ENCODE results near the gene PTDSS2. TPM values are rescaled to one million over a fixed set of nuclear protein-coding genes. Genes with fewer than 3 reads are reported as not detected.

Gene PTDSS2
- total RNA-seq, 1 donor from 2014 or later, result 40.7 TPM

DNA sequence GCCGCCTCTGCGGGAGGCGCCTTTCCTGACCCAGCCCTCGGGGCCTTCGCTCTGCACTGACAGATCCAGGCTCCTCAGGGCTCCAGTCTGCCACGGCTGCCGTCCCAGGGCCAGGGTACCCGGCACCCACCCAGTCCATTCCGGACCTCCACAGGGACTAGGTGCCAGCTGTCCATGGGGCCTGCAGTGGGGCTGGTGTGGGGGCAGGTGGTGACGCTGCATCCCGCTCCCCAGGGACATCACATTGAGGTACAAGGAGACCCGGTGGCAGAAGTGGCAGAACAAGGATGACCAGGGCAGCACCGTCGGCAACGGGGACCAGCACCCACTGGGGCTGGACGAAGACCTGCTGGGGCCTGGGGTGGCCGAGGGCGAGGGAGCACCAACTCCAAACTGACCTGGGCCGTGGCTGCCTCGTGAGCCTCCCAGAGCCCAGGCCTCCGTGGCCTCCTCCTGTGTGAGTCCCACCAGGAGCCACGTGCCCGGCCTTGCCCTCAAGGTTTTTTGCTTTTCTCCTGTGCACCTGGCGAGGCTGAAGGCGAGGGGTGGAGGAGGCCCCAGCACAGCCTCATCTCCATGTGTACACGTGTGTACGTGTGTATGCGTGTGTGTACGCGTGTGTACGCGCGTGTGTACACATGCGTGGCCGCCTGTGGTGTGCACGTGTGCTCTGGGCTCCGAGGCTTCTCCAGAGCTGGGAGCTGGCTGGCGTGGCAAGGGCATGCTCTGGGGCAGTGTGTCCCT is 40.3 kb downstream of the PTDSS2 start:
- no peak for DNase-seq (ENCODE audit: low read depth)

DNA sequence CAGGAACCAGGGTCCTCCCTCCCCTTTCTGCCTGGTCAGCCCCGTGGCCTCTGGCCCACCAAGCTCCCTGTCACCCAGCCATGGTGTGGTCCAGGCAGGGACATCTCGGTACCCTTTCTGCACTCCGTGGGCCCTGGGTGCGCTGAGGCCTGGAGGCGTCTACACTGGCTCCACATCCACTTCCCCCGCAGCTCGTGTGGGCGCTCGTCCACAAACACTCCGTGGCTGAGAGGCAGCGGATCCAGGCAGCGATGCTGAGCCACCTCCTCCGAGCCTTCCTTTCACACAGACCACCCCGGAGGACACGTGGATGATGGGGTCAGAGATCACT is 40.8 kb downstream of the PTDSS2 start:
- no peak for DNase-seq (ENCODE audit: low read depth)

DNA sequence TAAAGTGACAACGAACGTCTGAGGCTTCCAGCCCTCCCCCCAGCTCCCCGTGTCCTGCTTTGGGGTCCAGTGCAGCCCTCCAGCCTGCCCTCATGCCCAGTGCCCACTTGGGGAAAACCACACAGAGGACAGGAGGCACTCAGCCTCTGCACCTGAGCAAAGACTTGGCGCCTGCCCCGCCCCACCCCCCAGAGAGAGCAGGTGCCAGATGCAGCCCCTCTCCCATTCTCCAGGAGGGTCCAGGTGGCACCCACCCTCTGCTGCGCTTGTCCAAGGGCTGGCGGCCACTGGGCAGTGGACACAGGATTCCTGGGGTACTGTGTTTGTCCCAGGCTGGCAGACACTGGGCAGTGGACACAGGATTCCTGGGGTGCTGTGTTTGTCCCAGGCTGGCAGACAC is 41.3 kb downstream of the PTDSS2 start:
- no peak for DNase-seq (ENCODE audit: low read depth)

DNA sequence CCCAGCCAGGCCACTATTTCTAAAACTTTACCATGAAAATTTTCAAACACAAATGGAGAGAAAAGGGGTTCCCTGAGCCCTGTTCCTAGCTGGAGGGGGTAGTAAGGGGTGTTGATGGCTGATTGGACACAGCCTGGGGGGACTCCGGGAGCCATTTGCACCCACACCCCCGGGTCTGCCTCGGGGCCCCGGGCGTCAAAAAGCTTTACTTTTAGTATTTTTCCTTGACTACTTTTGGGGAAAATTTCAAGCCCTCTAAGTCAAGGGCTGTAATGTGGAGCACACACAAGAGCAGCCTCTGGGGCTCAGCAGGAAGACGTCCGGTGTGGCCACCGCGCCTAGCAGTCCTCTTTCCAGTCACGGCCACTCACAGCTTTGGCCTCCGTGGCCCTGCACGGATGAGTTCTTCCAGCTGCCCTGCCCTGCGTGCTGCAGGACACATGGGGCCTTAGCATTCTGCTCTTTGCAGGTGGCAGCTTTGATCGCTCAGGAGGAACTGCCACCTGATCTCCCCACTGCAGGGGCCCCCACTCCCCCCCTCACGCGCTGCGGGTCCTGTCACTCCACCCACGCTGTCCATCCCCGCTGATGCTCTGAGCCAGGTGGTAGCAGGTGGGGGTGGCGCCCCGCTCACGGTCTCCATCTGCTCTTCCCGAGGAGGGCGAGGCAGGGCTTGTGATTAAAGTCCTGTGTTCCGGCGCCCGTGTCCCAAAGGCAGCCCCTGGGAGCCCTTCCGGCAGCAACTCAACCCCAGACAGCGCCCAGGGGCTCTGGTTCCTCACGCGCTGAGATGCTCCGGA is 42.5 kb downstream of the PTDSS2 start:
- DNase-seq (ENCODE audit: low read depth), result no peak

DNA sequence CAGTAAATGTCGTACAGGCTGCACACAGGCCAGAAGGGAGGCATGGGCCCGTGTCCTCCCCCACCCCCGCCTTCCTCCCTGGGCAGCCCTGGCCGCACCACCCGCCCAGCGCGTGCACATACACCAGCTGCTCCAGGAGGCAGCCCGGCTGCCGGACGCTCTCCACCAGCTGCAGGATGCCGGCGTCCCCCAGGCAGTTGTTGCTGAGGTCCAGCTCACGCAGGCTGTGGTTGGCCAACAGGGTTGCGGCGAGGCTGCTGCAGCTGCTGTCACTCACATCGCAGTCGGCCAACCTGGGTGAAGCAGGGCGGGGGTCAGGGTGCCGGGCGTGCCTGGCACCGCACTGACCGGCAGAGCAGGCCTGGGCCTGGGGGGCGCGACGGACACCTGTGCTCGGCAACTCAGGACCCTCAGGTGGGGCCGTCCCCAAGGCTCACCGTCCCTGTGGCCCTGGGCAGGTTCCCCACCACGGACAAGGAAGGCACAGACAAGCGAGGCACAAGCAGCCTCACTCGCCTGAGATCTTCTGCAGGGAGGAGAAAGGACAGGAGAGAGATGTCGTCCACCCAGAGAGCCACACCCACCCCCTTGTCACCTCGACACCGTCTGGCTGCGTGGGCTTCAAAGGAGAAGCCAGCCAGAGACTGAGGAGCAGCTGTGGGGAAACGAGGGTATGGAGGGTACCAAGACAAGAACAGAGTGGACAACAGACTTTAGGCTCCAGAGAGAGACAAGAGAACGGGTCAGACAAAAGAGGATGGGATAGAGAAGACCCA is 44.9 kb downstream of the PTDSS2 start:
- no peak for DNase-seq (ENCODE audit: low read depth)

DNA sequence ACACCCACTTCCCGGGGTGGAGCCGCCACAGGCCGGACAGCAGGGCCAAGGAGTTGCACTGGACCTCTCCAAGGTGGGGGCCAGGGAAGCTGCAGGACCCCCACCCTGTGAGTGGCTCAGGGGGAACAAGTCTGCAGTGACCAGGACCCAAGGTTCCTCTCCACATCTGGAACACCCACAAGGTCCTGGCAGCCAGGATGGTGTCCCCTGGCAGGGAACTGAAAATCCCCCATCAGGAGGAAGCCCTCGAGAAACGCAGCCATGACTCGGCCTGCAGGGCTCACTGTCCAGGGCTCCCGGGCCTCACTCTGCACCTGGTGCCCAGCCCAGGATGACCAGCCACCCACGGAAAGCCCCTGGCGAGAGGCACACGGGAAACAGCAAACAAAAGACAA is 45.5 kb downstream of the PTDSS2 start:
- DNase-seq (ENCODE audit: low read depth), result no peak

DNA sequence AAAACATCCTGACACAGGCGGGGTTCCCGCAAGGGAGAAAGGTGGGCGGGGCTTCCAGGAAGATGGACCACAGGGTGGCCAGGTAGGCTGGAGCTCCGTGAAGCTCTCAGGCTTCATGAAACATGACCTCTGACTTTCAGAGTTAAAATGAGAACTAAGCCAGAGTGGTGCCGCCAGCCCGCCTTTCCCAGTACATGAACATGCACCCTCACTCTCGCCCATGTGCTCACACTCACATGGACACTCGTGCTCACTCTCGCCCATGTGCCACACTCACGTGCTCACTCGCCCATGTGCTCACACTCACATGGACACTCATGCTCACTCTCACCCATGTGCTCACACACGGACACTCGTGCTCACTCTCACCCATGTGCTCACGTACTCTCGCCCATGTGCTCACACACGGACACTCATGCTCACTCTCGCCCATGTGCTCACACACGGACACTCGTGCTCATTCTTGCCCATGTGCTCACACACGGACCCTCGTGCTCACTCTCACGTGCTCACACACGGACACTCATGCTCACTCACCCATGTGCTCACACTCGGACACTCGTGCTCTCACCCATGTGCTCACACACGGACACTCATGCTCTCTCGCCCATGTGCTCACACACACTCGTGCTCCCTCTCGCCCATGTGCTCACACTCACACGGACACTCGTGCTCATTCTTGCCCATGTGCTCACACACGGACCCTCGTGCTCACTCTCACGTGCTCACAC is 46.9 kb downstream of the PTDSS2 start:
- DNase-seq (ENCODE audit: low read depth), result no peak

DNA sequence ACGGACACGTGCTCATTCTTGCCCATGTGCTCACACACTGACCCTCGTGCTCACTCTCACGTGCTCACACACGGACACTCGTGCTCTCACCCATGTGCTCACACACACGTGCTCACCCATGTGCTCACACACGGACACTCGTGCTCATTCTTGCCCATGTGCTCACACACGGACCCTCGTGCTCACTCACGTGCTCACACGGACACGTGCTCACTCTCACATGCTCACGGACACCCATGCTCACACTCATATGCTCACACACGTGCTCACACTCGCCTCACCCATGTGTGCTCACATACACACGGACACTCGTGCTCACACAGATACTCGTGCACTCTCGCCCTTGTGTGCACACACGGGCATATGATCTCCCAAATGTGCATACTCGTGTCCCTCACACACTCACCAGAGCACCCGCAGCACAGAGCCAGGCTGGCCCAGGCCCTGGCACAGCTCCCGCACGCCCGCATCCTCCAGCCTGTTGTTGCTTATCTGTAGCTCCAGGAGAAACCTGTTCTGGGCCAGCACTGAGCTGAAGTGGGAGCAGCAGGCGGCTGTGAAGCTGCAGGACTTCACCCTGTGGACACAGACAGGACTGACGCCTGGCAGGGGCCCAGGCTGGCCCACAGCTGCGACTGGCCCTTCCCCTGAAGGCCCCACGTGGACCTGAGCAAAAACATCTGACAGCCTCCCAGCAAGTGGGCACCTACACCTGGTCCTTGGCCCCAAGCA is 47.7 kb downstream of the PTDSS2 start:
- DNase-seq (ENCODE audit: low read depth), result no peak

DNA sequence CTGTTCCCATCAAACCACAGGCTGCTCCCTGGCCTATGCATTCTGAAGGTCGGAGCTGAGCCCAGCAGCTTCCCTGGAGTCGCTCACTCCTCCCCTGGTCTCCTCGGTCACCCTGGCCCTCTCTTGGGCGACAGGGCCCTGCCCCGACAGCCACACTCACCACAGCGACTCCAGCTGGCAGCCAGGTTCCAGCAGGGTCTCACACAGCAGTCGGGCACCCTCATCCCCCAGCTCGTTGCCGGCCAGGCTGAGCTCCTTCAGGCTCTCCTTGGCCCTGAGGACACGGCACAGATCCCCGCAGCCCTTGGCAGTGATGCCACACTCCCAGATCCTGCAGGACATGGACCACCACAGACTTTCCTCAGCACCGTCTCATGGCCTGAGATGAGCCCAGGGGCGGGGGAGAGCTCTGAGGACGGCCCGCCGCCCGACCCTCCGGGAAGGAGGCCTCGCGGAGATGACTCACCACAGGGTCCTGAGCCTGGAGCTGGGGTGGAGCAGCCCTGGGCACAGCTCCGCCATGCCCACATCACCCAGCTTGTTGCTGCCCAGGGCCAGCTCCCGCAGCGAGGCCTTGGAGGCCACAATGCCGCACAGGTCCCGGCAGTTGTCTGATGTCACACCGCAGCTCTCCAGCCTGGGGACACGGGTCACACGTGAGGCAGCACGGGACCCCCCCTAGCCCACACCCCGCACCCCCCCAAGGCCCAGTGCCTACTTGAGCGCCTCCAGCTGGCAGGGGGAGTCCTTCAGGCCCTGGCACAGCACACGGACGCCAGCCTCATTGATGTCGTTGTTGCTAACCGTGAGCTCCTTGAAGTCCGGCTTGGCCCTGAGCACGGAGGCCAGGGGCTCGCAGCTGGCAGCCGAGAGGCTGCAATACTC is 48.5 kb downstream of the PTDSS2 start:
- DNase-seq (ENCODE audit: low read depth), result no peak

DNA sequence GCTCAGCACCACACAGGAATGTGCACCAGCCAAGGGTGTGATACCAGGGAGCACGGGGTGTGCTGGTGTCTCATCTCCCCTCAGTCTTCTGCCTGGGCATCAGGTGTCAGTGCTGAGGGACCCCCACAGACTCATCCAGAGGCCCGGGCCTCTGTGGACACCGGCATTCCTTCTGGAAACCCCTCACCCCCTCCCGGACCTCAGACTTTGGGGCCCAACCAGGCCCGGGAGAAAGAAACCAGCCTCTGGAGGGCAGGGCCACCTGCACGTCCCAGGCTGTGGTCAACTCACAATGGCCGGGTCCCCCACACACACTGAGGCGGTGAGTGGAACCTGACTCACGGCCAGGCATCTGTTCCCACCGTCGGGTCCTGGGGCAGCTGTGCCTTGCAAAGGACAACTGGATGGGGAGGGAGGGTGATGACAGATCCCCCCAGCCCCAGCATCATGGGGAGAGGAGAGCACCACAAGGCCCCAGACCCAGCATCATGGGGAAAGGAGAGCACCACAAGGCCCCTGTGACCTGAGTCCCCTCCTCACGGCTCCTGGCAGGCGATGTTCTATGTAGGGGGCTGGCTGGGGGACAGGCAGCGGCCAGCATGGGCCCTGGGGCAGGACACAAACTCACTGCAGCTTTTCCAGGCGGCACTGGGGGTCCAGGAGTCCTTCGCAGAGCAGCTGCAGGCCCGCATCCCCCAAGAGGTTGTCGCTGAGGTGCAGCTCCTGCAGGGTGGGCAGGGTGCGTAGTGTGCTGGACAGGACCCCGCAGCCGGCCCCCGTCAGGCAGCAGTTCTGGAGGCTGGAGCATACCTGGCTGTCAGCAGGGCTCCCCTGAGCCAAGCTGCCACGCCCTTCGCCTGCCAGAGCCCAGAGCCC is 49.4 kb downstream of the PTDSS2 start:
- DNase-seq (ENCODE audit: low read depth), result no peak

DNA sequence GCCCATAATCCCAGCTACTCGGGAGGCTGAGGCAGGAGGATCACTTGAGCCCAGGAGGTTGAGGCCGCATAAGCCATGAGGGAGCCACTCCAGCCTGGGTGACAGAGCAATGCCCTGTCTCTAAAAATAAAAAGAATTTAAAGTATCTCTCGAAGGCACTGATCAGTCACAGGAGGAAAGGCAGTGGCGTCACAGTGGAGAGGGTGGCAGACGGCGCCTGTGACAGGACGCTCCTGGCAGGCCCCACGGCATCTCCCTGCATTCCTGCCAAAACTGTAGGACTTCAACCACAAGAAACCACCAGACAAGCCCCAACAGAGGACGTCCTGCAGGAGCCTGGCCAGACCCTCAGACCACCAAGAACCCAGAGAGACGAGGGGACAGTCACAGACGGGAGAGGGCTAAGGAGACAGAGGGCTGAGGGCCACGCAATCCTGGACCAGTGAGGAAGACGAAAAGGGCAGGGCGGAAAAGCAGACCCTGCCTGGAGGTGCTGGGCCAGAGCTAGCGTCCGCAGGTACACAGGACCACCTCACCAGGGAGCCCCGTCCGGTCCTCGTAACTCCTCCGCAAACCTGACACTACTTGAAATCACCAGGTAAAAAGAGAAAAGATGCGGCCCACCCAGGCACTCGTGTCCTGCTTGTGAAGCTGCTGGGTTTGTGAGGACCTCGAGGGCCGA is 51.1 kb downstream of the PTDSS2 start:
- DNase-seq (ENCODE audit: low read depth), result no peak

DNA sequence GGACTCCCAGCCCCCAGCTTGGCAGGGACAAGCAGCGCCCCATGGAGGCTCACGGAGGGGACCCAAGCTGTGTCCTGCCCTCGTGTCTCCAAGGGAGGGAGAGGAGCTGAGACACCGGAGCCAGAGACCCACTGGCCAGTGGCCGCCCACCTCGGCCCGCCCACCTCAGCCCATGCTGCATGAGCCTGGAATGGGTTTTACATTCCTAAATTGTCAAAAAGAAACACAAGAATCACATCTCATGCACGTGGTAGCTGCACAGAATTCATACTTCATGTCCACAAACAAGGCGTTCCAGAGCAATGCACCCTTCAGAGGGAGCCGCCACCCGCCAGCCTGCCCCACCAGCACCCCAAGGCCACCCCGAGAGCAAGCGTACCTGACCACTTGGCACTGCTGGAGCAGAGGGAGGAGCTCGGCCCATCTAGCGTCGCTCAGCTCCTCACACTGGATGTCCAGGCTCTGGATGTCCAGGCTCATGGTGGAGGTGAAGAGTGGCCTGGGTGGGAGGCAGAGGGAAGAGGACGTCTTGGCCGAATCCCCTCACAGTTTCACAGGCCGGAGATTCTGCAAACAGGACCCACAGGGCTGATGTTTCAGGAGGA is 51.7 kb downstream of the PTDSS2 start:
- DNase-seq (ENCODE audit: low read depth), result no peak

DNA sequence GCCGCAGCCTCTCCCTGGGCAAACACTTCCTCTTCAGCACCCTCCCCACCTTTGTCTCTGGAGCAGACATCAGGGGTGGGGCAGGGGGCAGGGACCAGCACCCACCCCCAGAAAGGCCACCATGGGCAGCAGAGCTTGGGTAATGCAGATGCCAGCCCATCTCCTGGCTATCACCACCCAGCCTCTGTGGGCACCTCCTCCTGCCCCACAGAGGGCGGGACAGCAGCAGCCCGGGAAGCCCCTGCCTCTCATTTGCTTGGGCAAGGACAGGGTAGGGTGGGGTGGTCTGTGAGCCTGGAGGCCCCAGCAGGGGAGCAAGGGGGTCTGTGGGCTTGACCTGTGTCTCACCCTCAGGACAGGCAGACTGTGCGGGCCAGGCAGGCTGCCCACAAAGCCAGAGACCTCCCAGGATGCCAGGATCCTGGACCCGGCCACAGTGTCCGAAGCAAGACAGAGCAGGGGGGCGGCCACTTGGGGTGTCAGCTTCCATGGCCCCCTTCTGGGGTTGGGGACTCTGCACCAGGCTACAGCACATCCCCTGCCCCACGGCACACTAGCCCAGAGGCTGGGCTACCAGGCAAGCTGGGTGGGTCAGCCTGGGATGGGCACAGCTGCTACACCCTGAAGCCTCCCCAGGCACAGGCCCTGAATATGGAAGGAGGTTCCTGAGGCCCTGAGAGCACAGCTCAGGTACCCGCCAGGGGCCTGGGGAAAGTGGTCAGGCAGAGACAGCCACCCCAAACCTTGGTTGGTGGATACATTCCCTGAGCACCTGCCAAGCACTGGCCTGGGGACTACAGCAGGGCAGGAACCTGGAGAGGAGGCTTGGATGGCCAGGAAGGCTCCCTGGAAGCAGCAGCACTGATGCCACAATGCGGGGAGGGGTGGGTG is 52.5 kb downstream of the PTDSS2 start:
- no peak for DNase-seq (ENCODE audit: low read depth)

DNA sequence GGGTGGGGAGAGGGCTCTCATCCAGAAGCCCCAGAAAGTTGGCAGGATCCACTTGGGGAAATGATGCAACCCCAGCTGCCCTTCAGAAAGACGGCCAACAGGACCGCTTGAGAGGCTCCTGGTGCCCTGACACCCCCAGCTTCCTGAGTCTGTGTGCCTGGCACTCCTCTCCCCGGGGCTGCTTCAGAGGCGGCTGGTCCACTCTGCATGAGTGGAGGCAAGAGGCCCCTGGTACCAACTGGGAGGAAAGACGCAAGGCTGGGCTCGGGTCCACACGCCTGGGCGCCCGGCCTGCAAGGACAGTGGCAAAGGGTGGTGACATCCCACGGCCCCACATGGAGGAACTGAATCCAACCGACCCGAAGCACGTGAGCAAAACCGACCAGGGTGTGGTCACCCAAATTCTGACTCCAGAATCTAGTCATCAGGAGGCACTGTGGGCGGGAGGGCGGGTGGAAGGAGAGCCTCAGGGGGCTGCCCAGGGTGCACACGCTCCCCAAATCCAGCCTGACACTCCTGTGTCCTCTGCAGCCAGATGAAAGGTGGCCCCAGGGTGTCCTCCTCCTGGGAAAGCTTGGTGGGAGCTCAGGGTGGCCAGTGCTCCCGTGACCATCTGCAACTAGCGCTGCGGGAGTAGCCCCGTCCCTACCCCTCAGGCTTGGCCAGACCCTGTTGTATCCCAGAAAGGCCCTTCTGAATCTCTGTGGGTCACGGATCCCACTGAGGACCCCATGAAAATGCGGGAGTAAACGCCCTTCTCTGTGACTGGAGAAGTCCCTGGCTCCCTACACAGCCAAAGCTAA is 53.3 kb downstream of the PTDSS2 start:
- no peak for DNase-seq (ENCODE audit: low read depth)

DNA sequence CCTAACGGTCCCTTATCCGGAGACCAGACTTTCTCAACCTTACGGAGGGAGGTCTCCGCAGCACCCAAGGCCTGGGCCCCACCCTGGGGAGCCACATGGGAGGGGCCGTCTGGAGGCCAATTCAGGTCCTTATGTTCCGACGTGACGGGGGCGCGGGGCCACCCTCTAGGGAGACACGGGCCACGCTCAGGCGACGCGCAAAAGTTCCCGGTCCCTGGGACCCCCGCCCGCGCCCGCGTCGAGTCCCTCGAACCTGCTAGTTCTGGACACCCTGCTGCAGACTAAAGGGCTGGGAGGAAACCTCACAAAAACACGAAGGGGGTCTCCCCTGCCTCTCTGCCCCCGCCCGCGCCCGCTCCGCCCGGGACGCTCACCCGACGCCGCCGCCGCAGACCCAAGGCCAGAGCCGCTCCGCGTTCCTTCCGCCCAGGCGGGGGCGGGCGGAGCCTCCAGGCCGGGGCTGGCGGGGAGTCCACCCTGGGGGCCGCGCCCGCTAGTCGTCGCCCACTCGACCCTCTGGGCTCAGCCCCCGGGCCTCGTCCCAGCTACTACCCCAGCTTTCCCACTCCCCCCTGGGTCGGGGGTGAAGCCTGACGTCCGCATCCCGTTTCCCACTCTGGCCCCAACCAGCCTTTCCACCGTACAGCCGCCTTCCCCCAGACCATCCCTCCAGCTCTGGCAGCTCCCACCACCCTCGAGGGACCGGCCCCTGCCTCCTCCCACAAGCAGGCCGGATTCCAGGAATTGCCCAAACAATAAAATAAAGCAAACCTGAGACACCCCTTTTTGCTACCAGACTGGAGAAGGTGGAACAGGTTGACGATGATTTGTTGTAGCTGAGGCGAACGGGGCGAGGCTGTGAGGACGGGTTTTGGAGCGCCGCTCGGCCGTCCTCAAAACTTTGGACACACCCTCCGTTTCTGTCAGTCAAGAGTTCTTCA is 54.2 kb downstream of the PTDSS2 start:
- no peak for DNase-seq (ENCODE audit: low read depth)
